DMS 273 (cell line): ENCODE results near the gene SLC13A5.
"Not testable (repeated sequence)": the region's sequence is repeated elsewhere in the genome, so short reads cannot be mapped to it uniquely, and the experiment has no call there.

ENCODE experiments used
- DNase-seq: peaks from one replicate; lab custom pipeline; 2025; ENCODE audit not compliant: unreplicated experiment; lab: John Stamatoyannopoulos, UW

Gene SLC13A5

DNA sequence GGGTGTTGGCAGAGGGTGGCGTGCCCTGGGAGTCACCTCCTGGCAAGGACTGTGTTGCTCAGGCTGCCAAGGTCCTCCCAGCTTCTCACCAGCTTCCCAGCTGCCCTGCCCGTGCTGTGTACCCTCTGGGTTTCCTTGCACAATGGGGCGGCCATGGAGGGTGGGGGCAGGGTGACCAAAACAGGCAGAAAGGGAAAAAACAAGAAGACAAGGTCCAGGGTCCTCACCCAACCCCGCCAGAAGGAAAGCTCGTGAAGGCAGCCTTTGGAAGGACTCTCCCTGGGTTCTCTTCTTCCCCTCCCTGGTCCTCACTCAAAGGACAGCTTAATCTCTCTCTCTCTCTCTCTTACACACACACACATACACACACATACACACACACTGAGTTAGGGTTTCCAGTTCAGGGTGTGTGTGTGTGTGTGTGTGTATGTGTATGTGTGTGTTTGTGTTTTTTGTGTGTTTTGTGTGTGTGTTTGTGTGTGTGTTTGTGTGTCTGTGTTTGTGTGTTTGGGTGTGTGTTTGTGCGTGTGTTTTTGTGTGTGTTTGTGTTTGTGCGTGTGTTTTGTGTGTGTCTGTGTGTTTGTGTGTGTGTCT is 2.0 kb downstream of the SLC13A5 start:
- DNase-seq, result no peak

DNA sequence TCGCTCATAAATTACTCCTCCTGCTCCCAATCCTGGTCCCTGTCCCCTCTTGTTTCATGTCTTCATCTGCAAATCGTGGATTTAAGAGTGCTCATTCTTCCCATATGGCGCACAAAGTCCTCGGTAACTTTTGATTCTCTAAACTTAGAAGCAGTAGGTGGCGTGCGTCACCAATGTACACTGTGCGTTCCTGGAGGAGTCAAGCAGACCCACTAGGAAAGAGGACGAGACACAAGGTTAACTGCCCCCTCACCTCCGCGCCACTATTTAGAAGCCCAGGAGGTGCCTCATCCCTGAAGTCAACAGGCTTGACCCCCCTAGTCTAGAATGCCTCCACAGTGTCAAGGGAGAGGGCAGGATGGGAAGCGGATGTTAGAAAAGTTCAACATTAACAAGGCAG is 2.9 kb downstream of the SLC13A5 start:
- DNase-seq, result peak; percentile 6

- DNase-seq, result no peak
Measured at GRCh38 chr17:6708357-6708961, 4.7 kb downstream of the SLC13A5 start.

DNA sequence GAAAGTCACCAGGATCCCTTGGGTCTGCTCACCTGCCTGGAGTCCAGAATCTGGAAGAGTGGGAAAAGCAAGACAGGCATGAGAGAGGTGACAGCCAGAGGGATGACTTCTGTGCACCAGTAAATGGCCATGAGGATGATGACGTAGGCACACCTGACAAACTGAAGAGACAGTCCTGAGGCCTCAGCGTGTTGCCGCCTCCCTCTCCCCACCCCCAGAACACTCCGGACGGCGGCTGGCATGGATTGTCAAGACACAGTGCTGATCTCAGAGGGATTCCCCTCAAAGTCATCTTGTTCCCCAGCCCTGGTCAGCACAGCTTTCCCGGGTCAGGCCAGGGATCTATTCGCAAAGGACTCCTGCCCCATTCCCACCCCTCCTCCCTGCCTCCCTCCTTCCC is 6.2 kb downstream of the SLC13A5 start:
- no peak for DNase-seq

GRCh38 chr17:6706499-6706898 is 6.7 kb downstream of the SLC13A5 start:
- no peak for DNase-seq

GRCh38 chr17:6704470-6705052 is 8.6 kb downstream of the SLC13A5 start:
- DNase-seq, result no peak

DNA sequence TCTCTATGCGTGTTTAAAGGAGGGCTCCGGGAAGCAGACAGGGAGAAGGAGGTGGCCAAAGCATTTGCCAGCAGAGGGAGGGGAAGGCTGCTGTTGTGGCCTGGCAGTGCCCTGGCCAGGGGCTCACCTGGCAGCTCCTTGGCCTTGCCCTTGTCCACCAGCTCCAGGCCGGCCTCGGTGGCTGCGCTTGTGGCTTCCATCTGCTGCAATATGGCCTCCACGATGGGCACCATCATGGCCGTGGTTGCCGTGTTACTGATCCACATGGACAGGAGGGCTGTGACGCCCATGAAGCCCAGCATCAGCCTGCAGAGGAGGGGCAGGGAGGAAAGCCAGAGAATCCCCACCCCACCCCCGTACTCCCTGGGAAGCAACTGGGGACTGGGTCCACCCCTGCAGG is 9.4 kb downstream of the SLC13A5 start:
- no peak for DNase-seq

- DNase-seq, result no peak
Measured at GRCh38 chr17:6702567-6703215, 10.5 kb downstream of the SLC13A5 start.

DNA sequence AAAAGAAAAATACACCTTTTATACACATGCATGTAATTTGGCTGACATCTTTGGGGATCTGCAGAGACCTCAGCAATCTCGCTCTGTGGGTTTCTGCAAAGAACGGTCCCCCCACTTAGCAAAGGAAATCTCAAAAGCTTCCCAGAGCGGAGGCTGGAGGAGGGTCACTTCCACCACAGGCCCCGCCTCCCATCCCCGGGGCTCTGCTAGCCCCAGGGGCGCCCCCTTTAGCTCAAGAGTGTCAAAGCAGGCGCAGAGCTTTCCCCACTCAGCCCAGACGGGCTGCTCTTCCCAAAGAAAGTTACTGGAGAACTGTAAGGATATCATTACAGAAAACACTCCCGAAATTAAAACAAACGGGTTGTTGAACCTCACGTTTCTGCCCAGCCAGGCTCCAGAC is 11.4 kb downstream of the SLC13A5 start:
- DNase-seq, result peak; percentile 73

DNA sequence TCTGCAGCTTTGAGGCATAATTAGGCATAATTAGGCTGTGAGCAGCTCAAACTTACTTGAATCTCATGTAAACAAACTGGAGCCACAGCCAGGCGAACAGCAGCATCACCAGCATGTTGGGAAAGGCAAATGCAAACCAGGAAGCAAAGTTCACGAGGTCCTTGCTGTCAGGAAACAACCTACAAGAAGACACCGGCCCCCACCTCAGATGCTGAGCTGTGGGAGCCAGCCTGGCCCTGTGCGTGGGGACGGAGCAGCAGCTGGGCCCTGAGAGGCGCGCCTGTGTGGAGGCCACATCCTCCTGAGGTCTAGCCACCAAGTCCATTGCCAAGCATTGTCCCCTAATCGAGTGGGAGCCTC is 12.2 kb downstream of the SLC13A5 start:
- no peak for DNase-seq

- no peak for DNase-seq
Measured at GRCh38 chr17:6699997-6700947, 12.9 kb downstream of the SLC13A5 start.

GRCh38 chr17:6698004-6698403 is 15.2 kb downstream of the SLC13A5 start:
- DNase-seq, result no peak

- no peak for DNase-seq
Measured at GRCh38 chr17:6696906-6697305, 16.3 kb downstream of the SLC13A5 start.

GRCh38 chr17:6695565-6695964 is 17.6 kb downstream of the SLC13A5 start:
- DNase-seq, result no peak

- no peak for DNase-seq
Measured at GRCh38 chr17:6695051-6695450, 18.1 kb downstream of the SLC13A5 start.

DNA sequence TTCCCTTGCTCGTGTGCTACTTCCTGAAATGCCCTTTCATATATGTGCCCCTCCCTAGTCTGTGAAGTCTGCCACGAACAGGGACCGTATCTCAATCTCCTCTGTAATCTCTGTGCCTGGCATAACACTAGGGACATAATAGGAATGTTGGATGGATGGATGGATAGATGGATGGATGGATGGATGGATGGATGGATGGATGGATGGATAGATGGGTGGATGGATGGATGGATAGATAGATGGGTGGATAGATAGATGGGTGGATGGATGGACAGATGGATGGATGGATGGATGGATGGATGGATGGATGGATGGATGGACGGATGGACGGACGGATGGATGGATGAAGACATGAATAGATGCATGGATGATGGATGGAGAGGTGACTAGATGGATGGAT is 21.2 kb downstream of the SLC13A5 start:
- not testable (repeated sequence) for DNase-seq

DNA sequence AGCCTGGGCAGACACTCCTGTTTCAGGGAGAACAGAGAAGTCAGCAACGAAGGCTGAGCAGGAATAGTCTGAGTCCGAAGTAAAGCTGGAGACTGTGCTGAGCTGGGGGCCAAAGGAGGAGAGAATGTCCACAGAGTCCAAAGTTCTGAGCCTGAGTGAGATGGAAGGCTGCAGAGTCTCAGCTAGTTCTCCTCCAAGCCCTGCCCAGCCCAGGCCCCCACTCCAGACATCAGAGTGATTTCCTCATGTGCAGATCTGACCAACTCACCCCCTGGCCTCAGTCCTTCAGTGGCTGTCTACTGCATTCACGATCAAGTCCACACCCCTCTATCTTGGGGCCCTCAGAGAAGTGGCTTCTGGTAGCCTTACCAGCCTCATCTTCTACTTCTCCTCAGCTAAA is 21.6 kb downstream of the SLC13A5 start:
- no peak for DNase-seq

DNA sequence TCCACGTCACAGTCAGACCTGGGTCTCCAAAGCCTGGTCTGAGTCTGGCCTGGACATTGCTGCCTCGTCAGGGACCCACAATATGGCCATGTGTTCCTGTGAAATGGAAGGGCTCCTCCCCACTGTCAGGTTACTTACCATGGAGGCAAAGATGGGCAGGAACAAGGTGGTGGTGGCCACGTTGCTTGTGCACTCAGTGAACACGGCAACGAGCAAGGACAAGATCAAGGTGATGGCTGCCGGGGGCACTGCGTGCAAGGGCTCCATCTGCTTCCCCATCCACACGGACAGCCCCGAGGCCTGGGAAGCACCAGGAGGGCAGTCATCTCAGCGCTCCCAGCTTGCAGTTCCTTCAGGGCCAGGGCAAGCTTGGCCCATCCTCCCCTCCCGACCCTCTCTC is 22.5 kb downstream of the SLC13A5 start:
- no peak for DNase-seq

DNA sequence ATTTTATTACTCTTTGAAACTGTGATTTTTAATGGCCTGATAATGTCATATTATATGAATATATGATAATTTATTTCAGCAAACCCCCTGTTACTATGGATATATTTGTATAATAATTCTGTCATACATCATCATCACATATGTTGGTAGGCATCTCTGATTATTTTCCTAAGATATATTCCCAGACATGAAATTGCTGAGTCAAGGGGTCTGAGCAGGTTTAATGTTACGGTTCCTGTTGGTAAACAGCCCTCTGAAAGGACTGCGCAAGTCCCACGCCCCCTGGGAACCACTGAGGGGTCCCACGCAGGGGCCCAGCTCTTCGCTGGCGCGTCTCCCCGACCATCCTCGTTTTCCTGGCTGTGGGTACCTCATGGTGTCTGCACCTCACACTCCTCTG is 24.2 kb downstream of the SLC13A5 start:
- no peak for DNase-seq

- DNase-seq, result no peak
Measured at GRCh38 chr17:6686026-6686425, 27.1 kb downstream of the SLC13A5 start.
